ENCODE results near the gene KCNN3.

DNA sequence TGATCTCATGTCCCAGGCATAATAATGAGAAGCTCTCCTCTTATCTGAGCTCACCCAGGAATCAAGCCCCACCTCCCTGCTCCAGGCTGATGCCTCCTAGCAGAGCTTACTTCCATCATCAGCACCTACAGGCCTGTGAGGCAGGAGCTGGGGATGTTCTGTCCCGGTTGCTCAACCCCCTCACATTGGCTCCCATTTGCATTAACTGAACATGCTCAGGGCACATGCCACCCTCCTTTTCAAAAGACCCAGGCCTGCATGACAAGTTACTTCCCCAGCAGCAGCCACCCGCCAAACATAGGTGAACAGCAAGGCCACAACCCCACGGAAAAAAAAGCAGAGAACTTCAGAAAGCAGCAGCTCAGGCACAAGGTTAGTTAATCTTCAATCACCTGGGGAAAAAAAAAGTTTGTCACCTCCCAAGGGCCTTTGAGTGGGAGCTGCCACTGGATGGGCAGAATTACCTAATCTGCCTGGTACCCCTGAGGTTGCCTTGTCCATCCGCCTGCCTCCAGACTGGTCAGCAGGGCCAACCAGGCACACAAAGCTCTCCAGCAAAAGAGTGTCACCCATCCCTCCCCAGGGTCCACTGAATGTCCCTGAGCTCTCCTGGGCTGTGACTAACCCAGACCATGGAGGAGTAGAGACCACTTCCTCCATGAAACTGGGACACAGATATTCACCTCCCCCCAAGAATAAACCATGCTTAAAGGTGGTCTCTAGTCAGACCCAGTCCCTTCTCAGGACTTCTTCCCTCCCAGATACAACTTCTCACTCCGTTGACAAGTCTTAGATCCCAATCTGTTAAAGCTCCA lies 4.4 kb downstream of the KCNN3 start:
- TF ChIP-seq, protein P1, sequence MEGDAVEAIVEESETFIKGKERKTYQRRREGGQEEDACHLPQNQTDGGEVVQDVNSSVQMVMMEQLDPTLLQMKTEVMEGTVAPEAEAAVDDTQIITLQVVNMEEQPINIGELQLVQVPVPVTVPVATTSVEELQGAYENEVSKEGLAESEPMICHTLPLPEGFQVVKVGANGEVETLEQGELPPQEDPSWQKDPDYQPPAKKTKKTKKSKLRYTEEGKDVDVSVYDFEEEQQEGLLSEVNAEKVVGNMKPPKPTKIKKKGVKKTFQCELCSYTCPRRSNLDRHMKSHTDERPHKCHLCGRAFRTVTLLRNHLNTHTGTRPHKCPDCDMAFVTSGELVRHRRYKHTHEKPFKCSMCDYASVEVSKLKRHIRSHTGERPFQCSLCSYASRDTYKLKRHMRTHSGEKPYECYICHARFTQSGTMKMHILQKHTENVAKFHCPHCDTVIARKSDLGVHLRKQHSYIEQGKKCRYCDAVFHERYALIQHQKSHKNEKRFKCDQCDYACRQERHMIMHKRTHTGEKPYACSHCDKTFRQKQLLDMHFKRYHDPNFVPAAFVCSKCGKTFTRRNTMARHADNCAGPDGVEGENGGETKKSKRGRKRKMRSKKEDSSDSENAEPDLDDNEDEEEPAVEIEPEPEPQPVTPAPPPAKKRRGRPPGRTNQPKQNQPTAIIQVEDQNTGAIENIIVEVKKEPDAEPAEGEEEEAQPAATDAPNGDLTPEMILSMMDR (IDR thresholded peaks at IDR 0.05) = no peak
- no peak for TF ChIP-seq POLR2A (IDR thresholded peaks at IDR 0.05)
